OCI-LY7 (cell line): ENCODE data around the gene DYNC2H1.

ENCODE experiments used
- CTCF ChIP-seq: fragments of 200-600 bp; sonication (generic); conservative IDR thresholded peaks from 2 replicates; pipeline ENCODE4 v1.5.1; 2014; ENCODE audit warnings: mild to moderate bottlenecking, antibody characterized with exemption, low read length, moderate library complexity, mixed read lengths
- EZH2phosphoT487 ChIP-seq: fragments of 200-600 bp; sonication (generic); IDR thresholded peaks from 2 replicates; pipeline ENCODE4 v1.6.1; 2018; ENCODE audit warnings: low read depth, borderline replicate concordance, mild to moderate bottlenecking, mixed run types, antibody characterized with exemption, low read length, moderate library complexity, mixed read lengths

GRCh38 chr11:103108933-103109817, at the start of gene DYNC2H1:
- TF ChIP-seq CTCF = peak; percentile 74
- no peak for TF ChIP-seq EZH2phosphoT487
